HK-2 (cell line): ENCODE data around the gene ABCC8.

Source experiments
- DNase-seq: peaks from one replicate; pipeline ENCODE4 v3.0.0-alpha.2; 2018; ENCODE audit not compliant: unreplicated experiment

Gene ABCC8

GRCh38 chr11:17471501-17471900 is 5.1 kb downstream of the ABCC8 start:
- DNase-seq: no peak

GRCh38 chr11:17469998-17470397 is 6.6 kb downstream of the ABCC8 start:
- DNase-seq: no peak

GRCh38 chr11:17468122-17468521 is 8.5 kb downstream of the ABCC8 start:
- no peak for DNase-seq

- DNase-seq: no peak
Observed at GRCh38 chr11:17463546-17464174, 13.0 kb downstream of the ABCC8 start.

GRCh38 chr11:17462940-17463339 is 13.7 kb downstream of the ABCC8 start:
- no peak for DNase-seq

GRCh38 chr11:17460406-17460805 is 16.2 kb downstream of the ABCC8 start:
- no peak for DNase-seq

- DNase-seq: no peak
Observed at GRCh38 chr11:17459236-17459896, 17.3 kb downstream of the ABCC8 start.

GRCh38 chr11:17458268-17458667 is 18.4 kb downstream of the ABCC8 start:
- DNase-seq: no peak

GRCh38 chr11:17457396-17458173 is 19.1 kb downstream of the ABCC8 start:
- DNase-seq: no peak

- no peak for DNase-seq
Observed at GRCh38 chr11:17452668-17453067, 24.0 kb downstream of the ABCC8 start.

GRCh38 chr11:17449158-17449557 is 27.5 kb downstream of the ABCC8 start:
- no peak for DNase-seq

GRCh38 chr11:17446482-17446881 is 30.2 kb downstream of the ABCC8 start:
- DNase-seq: no peak

- DNase-seq: no peak
Observed at GRCh38 chr11:17445240-17445795, 31.3 kb downstream of the ABCC8 start.

- DNase-seq: no peak
Observed at GRCh38 chr11:17443926-17444690, 32.5 kb downstream of the ABCC8 start.

GRCh38 chr11:17443423-17443822 is 33.2 kb downstream of the ABCC8 start:
- DNase-seq: no peak

GRCh38 chr11:17443000-17443399 is 33.6 kb downstream of the ABCC8 start:
- no peak for DNase-seq

GRCh38 chr11:17439316-17439782 is 37.3 kb downstream of the ABCC8 start:
- peak; percentile 20 for DNase-seq

- no peak for DNase-seq
Observed at GRCh38 chr11:17437366-17437765, 39.3 kb downstream of the ABCC8 start.

- DNase-seq: no peak
Observed at GRCh38 chr11:17434108-17434507, 42.5 kb downstream of the ABCC8 start.

GRCh38 chr11:17432002-17432401 is 44.6 kb downstream of the ABCC8 start:
- DNase-seq: no peak

- DNase-seq: no peak
Observed at GRCh38 chr11:17431139-17431538, 45.5 kb downstream of the ABCC8 start.

GRCh38 chr11:17430616-17431015 is 46.0 kb downstream of the ABCC8 start:
- no peak for DNase-seq
